ENCODE data around the gene GJA9. TPM values are rescaled to one million over a fixed set of nuclear protein-coding genes. Genes with fewer than 3 reads are reported as not detected.

The GJA9 gene
- total RNA-seq, 2 experiments from 2014 or later, result not detected

- DNase-seq, result no peak
- no peaks in the 10 kb centered on the region for H3K27me3 Mint-ChIP-seq
- TF ChIP-seq CTCF (IDR thresholded peaks at IDR 0.05), result no peak
Measured at GRCh38 chr1:38923607-38924006, 42.2 kb upstream of the GJA9 start.

GRCh38 chr1:38919130-38919529 lies 37.7 kb upstream of the GJA9 start:
- H3K9me3 Mint-ChIP-seq, result no peaks in the 10 kb centered on the region
- ChIA-PET CTCF (interaction anchor here (0.6 to 1.0 kb wide), 2 partner anchors 45 to 168 kb away, joined by 3 read pairs; no protein-coding TSS in a partner anchor), POLR2A (no interaction called here)
- H3K4me1 Mint-ChIP-seq (ENCODE audit: low read depth), result peaks cover 10% of the 10 kb centered on the region
- DNase-seq (no peak), ATAC-seq (no peak)
- intact Hi-C loops (cut with micrococcal nuclease), result no loop called here
- H3K27me3 Mint-ChIP-seq, result no peaks in the 10 kb centered on the region
- H3K36me3 Mint-ChIP-seq (ENCODE audit: low read depth), result no peaks in the 10 kb centered on the region
- no peak overlapping the region for H3K4me3 Mint-ChIP-seq
- no peak for TF ChIP-seq CTCF (IDR thresholded peaks at IDR 0.05)
- H3K27ac Mint-ChIP-seq, result no peak overlapping the region

More at GRCh38 chr1:38923607-38924006, 42.2 kb upstream of the GJA9 start:
- H3K9me3 Mint-ChIP-seq, result no peaks in the 10 kb centered on the region
- H3K4me1 Mint-ChIP-seq (ENCODE audit: low read depth), result no peaks in the 10 kb centered on the region
- no peaks in the 10 kb centered on the region for H3K36me3 Mint-ChIP-seq (ENCODE audit: low read depth)
- H3K27ac Mint-ChIP-seq, result no peak overlapping the region
- POLR2A ChIA-PET, result no interaction called here
- intact Hi-C loops (cut with micrococcal nuclease), result no loop called here
- CTCF ChIA-PET, result no interaction called here
- ATAC-seq, result peak; percentile 53
- H3K4me3 Mint-ChIP-seq, result no peak overlapping the region

GRCh38 chr1:38918568-38918967 lies 37.2 kb upstream of the GJA9 start:
- no peak for TF ChIP-seq CTCF (IDR thresholded peaks at IDR 0.05)
- H3K4me1 Mint-ChIP-seq (ENCODE audit: low read depth), result peaks cover 10% of the 10 kb centered on the region
- intact Hi-C loops (cut with micrococcal nuclease), result no loop called here
- ChIA-PET CTCF (interaction anchor here (1.0 kb wide), 1 partner anchor 169 kb away, joined by 3 read pairs; no protein-coding TSS in a partner anchor), POLR2A (interaction anchor here (0.6 kb wide), 1 partner anchor 164 kb away, joined by 3 read pairs; no protein-coding TSS in a partner anchor)
- no peaks in the 10 kb centered on the region for H3K9me3 Mint-ChIP-seq
- H3K27ac Mint-ChIP-seq, result no peak overlapping the region
- H3K4me3 Mint-ChIP-seq, result no peak overlapping the region
- no peaks in the 10 kb centered on the region for H3K36me3 Mint-ChIP-seq (ENCODE audit: low read depth)
- no peak for ATAC-seq
- no peaks in the 10 kb centered on the region for H3K27me3 Mint-ChIP-seq
- DNase-seq, result no peak

GRCh38 chr1:38917772-38918171 lies 36.4 kb upstream of the GJA9 start:
- no peak for TF ChIP-seq CTCF (IDR thresholded peaks at IDR 0.05)
- H3K27ac Mint-ChIP-seq, result no peak overlapping the region
- DNase-seq (no peak), ATAC-seq (no peak)
- peaks cover 10% of the 10 kb centered on the region for H3K4me1 Mint-ChIP-seq (ENCODE audit: low read depth)
- ChIA-PET POLR2A (interaction anchor here (0.5 kb wide), 1 partner anchor 31 kb away, joined by 3 read pairs; no protein-coding TSS in a partner anchor), CTCF (no interaction called here)
- no peaks in the 10 kb centered on the region for H3K27me3 Mint-ChIP-seq
- H3K4me3 Mint-ChIP-seq, result no peak overlapping the region
- H3K36me3 Mint-ChIP-seq (ENCODE audit: low read depth), result no peaks in the 10 kb centered on the region
- H3K9me3 Mint-ChIP-seq, result no peaks in the 10 kb centered on the region
- intact Hi-C loops (cut with micrococcal nuclease), result no loop called here

- TF ChIP-seq CTCF (IDR thresholded peaks at IDR 0.05), result no peak
- Mint-ChIP-seq H3K9me3 (no peaks in the 10 kb centered on the region), H3K27me3 (no peaks in the 10 kb centered on the region), H3K4me1 (ENCODE audit: low read depth) (peaks cover 10% of the 10 kb centered on the region), H3K4me3 (no peak overlapping the region), H3K27ac (no peak overlapping the region), H3K36me3 (ENCODE audit: low read depth) (no peaks in the 10 kb centered on the region)
- DNase-seq (no peak), ATAC-seq (no peak)
- POLR2A ChIA-PET, result interaction anchor here (0.5 kb wide), 1 partner anchor 31 kb away, joined by 3 read pairs; no protein-coding TSS in a partner anchor
- CTCF ChIA-PET, result no interaction called here
- intact Hi-C loops (cut with micrococcal nuclease), result no loop called here
Measured at GRCh38 chr1:38917337-38917736, 36.0 kb upstream of the GJA9 start.
